AG10803 (cell line): ENCODE results near the gene SETD3.

Source experiments
- DNase-seq: peaks from one replicate; pipeline ENCODE4 v3.0.0; 2010; ENCODE audit warnings: low read depth
- H3K4me3 ChIP-seq: 2 replicates; pipeline ENCODE4 v1.5.1; 2011; ENCODE audit warnings: mild to moderate bottlenecking, low read length, control low read depth
- TF ChIP-seq, protein P1 (sequence below): conservative IDR thresholded peaks from 2 replicates; pipeline ENCODE4 v1.5.1; 2011; ENCODE audit warnings: mild to moderate bottlenecking, low read length, control low read depth, inconsistent platforms

The SETD3 gene

GRCh38 chr14:99512110-99512449 is 31.4 kb upstream of the SETD3 start:
- TF ChIP-seq, protein P1, sequence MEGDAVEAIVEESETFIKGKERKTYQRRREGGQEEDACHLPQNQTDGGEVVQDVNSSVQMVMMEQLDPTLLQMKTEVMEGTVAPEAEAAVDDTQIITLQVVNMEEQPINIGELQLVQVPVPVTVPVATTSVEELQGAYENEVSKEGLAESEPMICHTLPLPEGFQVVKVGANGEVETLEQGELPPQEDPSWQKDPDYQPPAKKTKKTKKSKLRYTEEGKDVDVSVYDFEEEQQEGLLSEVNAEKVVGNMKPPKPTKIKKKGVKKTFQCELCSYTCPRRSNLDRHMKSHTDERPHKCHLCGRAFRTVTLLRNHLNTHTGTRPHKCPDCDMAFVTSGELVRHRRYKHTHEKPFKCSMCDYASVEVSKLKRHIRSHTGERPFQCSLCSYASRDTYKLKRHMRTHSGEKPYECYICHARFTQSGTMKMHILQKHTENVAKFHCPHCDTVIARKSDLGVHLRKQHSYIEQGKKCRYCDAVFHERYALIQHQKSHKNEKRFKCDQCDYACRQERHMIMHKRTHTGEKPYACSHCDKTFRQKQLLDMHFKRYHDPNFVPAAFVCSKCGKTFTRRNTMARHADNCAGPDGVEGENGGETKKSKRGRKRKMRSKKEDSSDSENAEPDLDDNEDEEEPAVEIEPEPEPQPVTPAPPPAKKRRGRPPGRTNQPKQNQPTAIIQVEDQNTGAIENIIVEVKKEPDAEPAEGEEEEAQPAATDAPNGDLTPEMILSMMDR: no peak
- DNase-seq: no peak

DNA sequence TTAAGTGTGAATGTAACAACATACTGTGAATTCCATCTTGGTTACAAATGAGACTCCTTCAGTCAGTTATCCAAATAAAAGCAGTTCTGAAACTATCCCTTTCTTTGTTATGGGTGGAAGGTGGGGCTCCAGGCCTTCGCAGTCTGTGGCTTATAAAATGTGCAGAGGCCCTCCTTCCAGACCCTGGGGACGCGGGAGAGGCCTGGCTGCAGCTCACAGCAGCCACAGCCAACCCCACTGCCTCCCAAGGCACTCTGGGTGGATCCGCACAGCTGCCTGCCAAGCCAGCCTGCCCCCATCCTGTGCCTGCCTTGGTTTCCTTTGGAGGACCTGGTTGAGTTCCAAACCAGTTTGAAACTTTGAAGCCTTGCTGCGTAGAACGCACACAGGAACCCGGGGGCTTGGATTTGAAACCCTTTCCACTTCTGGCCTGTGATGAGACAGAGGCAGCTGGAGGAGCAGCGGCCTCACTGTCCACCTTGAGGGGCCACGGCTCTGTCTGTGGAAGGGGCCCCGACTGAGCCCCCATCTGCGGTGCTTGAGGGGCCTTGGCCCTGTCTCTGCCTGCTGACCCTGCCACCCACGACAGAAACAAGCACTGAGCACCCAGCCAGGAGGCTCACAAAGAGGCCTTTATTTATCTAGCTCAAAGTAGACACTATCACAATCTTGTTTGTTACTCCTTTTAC is 30.9 kb upstream of the SETD3 start:
- TF ChIP-seq, protein P1: no peak
- peak; percentile 62 for DNase-seq
- H3K4me3 ChIP-seq: no peak overlapping the region

More at GRCh38 chr14:99512110-99512449, 31.4 kb upstream of the SETD3 start:
- no peak overlapping the region for H3K4me3 ChIP-seq

GRCh38 chr14:99510556-99511139 is 30.0 kb upstream of the SETD3 start:
- H3K4me3 ChIP-seq: no peak overlapping the region
- no peak for DNase-seq
- TF ChIP-seq, protein P1: no peak

DNA sequence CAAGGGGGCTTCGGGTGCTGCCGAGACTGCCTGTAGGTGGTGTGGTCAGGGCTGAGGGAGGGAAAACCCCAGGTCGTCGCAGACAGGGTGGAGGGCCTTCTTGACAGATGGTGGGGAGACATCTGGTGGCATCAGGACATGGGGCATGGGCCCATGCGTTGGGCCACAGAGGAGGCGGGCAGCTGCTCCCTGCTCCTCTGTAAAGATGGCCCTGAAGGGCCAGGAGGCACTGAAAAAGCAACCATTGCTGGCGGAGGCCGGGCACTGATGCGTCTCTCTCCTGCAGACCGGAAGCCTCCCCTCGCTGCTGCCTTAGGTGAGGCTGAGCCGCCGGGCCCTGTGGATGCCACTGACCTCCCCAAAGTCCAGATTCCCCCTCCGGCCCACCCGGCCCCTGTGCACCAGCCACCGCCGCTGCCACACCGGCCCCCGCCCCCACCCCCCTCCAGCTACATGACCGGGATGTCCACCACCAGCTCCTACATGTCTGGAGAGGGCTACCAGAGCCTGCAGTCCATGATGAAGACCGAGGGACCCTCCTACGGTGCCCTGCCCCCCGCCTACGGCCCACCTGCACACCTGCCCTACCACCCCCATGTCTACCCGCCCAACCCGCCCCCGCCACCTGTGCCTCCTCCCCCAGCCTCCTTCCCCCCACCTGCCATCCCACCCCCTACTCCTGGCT is 29.4 kb upstream of the SETD3 start:
- TF ChIP-seq, protein P1: no peak
- DNase-seq: no peak
- no peak overlapping the region for H3K4me3 ChIP-seq

DNA sequence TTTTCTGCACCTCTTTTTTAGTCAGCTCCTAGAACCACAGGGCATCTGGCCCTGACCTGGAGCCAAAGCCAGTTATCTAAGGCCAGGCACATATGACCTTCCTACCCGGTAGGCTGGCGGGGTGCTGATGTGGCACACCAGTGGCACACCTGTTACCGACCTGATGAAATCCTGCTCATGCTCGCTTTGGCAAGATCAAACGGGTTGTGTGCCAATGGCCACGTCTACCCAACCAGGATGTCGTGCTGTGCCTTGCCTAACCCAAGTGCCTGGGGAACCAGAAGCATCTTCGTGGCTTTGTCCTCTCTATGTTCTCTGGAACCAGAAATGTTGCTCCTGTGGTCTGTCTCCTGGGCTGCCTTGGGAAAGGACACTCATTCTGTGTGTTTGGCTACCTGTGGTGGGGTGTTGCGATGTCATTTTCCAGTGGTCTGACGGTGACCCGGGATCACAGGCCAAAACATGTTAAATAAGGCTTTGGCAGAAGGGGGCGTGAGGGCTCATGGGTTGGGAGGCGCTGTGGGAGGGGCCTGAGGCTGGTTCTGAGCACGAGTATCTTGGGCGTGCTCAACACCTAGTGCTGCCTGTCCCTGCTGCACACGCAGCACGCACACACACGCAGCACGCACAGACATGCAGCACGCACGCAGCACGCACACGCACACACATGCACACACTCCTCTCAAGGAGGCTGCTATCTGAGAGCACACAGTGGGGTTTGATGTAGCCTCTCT is 28.4 kb upstream of the SETD3 start:
- TF ChIP-seq, protein P1: no peak
- no peak for DNase-seq
- no peak overlapping the region for H3K4me3 ChIP-seq

GRCh38 chr14:99507860-99508640 is 27.4 kb upstream of the SETD3 start:
- no peak overlapping the region for H3K4me3 ChIP-seq
- TF ChIP-seq, protein P1: no peak
- no peak for DNase-seq
